GM18526 (cell line): ENCODE data around the gene CRMP1.

Experiments used
- POLR2A ChIP-seq: IDR thresholded peaks from 3 replicates; pipeline ENCODE4 v1.6.1; 2011; ENCODE audit not compliant: insufficient read length; ENCODE audit errors: extremely low read depth

The CRMP1 gene

GRCh38 chr4:5882947-5883346, 9.9 kb downstream of the CRMP1 start:
- no peak for TF ChIP-seq POLR2A

GRCh38 chr4:5881340-5881739, 11.5 kb downstream of the CRMP1 start:
- TF ChIP-seq POLR2A: no peak

- no peak for TF ChIP-seq POLR2A
Measured at GRCh38 chr4:5878359-5878758, 14.5 kb downstream of the CRMP1 start.

- TF ChIP-seq POLR2A: no peak
Measured at GRCh38 chr4:5877392-5877791, 15.5 kb downstream of the CRMP1 start.

GRCh38 chr4:5874811-5875449, 18.0 kb downstream of the CRMP1 start:
- no peak for TF ChIP-seq POLR2A

- TF ChIP-seq POLR2A: no peak
Measured at GRCh38 chr4:5870701-5871100, 22.2 kb downstream of the CRMP1 start.

- TF ChIP-seq POLR2A: no peak
Measured at GRCh38 chr4:5869966-5870619, 22.8 kb downstream of the CRMP1 start.

GRCh38 chr4:5867866-5868265, 25.0 kb downstream of the CRMP1 start:
- no peak for TF ChIP-seq POLR2A

- no peak for TF ChIP-seq POLR2A
Measured at GRCh38 chr4:5866841-5867813, 25.8 kb downstream of the CRMP1 start.

- TF ChIP-seq POLR2A: no peak
Measured at GRCh38 chr4:5865896-5866599, 26.8 kb downstream of the CRMP1 start.

GRCh38 chr4:5863461-5864113, 29.3 kb downstream of the CRMP1 start:
- TF ChIP-seq POLR2A: no peak

GRCh38 chr4:5858020-5858769, 34.7 kb downstream of the CRMP1 start:
- TF ChIP-seq POLR2A: no peak

- no peak for TF ChIP-seq POLR2A
Measured at GRCh38 chr4:5857199-5857598, 35.7 kb downstream of the CRMP1 start.

- TF ChIP-seq POLR2A: no peak
Measured at GRCh38 chr4:5854929-5855328, 38.0 kb downstream of the CRMP1 start.
